ENCODE measurements around the gene CEP72. TPM values are rescaled to one million over a fixed set of nuclear protein-coding genes. Genes with fewer than 3 reads are reported as not detected.

Gene CEP72
- total RNA-seq, 1 donor from 2014 or later = 7.6 TPM

GRCh38 chr5:669842-670395 is 57.8 kb downstream of the CEP72 start:
- H3K4me3 Mint-ChIP-seq (ENCODE audit: unreplicated experiment) = no peak overlapping the region
- H3K27ac Mint-ChIP-seq (ENCODE audit: unreplicated experiment) = no peak overlapping the region
- peaks cover 7% of the 10 kb centered on the region for H3K4me1 Mint-ChIP-seq (ENCODE audit: unreplicated experiment)
- H3K27me3 Mint-ChIP-seq (ENCODE audit: unreplicated experiment) = no peaks in the 10 kb centered on the region
- H3K9me3 Mint-ChIP-seq (ENCODE audit: unreplicated experiment) = no peaks in the 10 kb centered on the region
- no peak for DNase-seq (ENCODE audit: extremely low spot score, unreplicated experiment)
- TF ChIP-seq CTCF (IDR thresholded peaks at IDR 0.05) = no peak
- H3K36me3 Mint-ChIP-seq (ENCODE audit: unreplicated experiment) = peaks cover 5% of the 10 kb centered on the region

- Mint-ChIP-seq H3K36me3 (ENCODE audit: unreplicated experiment) (peaks cover 5% of the 10 kb centered on the region), H3K4me1 (ENCODE audit: unreplicated experiment) (peaks cover 7% of the 10 kb centered on the region), H3K4me3 (ENCODE audit: unreplicated experiment) (no peak overlapping the region), H3K27me3 (ENCODE audit: unreplicated experiment) (no peaks in the 10 kb centered on the region), H3K9me3 (ENCODE audit: unreplicated experiment) (no peaks in the 10 kb centered on the region), H3K27ac (ENCODE audit: unreplicated experiment) (no peak overlapping the region)
- no peak for DNase-seq (ENCODE audit: extremely low spot score, unreplicated experiment)
- TF ChIP-seq CTCF (IDR thresholded peaks at IDR 0.05) = no peak
Observed at GRCh38 chr5:670396-671270, 58.5 kb downstream of the CEP72 start.

- peaks cover 7% of the 10 kb centered on the region for H3K4me1 Mint-ChIP-seq (ENCODE audit: unreplicated experiment)
- no peaks in the 10 kb centered on the region for H3K9me3 Mint-ChIP-seq (ENCODE audit: unreplicated experiment)
- no peak overlapping the region for H3K4me3 Mint-ChIP-seq (ENCODE audit: unreplicated experiment)
- H3K27ac Mint-ChIP-seq (ENCODE audit: unreplicated experiment) = no peak overlapping the region
- no peak for DNase-seq (ENCODE audit: extremely low spot score, unreplicated experiment)
- no peaks in the 10 kb centered on the region for H3K27me3 Mint-ChIP-seq (ENCODE audit: unreplicated experiment)
- TF ChIP-seq CTCF (IDR thresholded peaks at IDR 0.05) = peak; percentile 86
- peaks cover 5% of the 10 kb centered on the region for H3K36me3 Mint-ChIP-seq (ENCODE audit: unreplicated experiment)
Observed at GRCh38 chr5:671459-672328, 59.6 kb downstream of the CEP72 start.

- Mint-ChIP-seq H3K27me3 (ENCODE audit: unreplicated experiment) (no peaks in the 10 kb centered on the region), H3K4me3 (ENCODE audit: unreplicated experiment) (no peak overlapping the region), H3K27ac (ENCODE audit: unreplicated experiment) (peak overlapping the region; percentile 70), H3K9me3 (ENCODE audit: unreplicated experiment) (no peaks in the 10 kb centered on the region), H3K36me3 (ENCODE audit: unreplicated experiment) (peaks cover under 1% of the 10 kb centered on the region), H3K4me1 (ENCODE audit: unreplicated experiment) (peaks cover 7% of the 10 kb centered on the region)
- no peak for TF ChIP-seq CTCF (IDR thresholded peaks at IDR 0.05)
- DNase-seq (ENCODE audit: extremely low spot score, unreplicated experiment) = no peak
Observed at GRCh38 chr5:672329-673160, 60.4 kb downstream of the CEP72 start.

Measured in osteocyte (in vitro differentiated cells).